NCI-H2227 (cell line): ENCODE results near the gene EHBP1.
"Not testable (repeated sequence)": the region's sequence is repeated elsewhere in the genome, so short reads cannot be mapped to it uniquely, and the experiment has no call there.

Source experiments
- DNase-seq: peaks from one replicate; lab custom pipeline; 2025; ENCODE audit not compliant: unreplicated experiment; lab: John Stamatoyannopoulos, UW

The EHBP1 gene

GRCh38 chr2:62732262-62732777 is 26.8 kb downstream of the EHBP1 start:
- no peak for DNase-seq

GRCh38 chr2:62733546-62733945 is 28.0 kb downstream of the EHBP1 start:
- DNase-seq: no peak

- DNase-seq: no peak
Measured at GRCh38 chr2:62736899-62737559, 31.5 kb downstream of the EHBP1 start.

- no peak for DNase-seq
Measured at GRCh38 chr2:62738981-62739936, 33.7 kb downstream of the EHBP1 start.

- DNase-seq: no peak
Measured at GRCh38 chr2:62740221-62740620, 34.7 kb downstream of the EHBP1 start.

GRCh38 chr2:62741127-62741526 is 35.6 kb downstream of the EHBP1 start:
- DNase-seq: no peak

- DNase-seq: no peak
Measured at GRCh38 chr2:62741954-62742722, 36.6 kb downstream of the EHBP1 start.

- no peak for DNase-seq
Measured at GRCh38 chr2:62743506-62743905, 38.0 kb downstream of the EHBP1 start.

- no peak for DNase-seq
Measured at GRCh38 chr2:62744603-62745002, 39.1 kb downstream of the EHBP1 start.

GRCh38 chr2:62745891-62746481 is 40.5 kb downstream of the EHBP1 start:
- no peak for DNase-seq

GRCh38 chr2:62747169-62747568 is 41.7 kb downstream of the EHBP1 start:
- no peak for DNase-seq

- no peak for DNase-seq
Measured at GRCh38 chr2:62747876-62748275, 42.4 kb downstream of the EHBP1 start.

GRCh38 chr2:62749111-62749510 is 43.6 kb downstream of the EHBP1 start:
- not testable (repeated sequence) for DNase-seq

- no peak for DNase-seq
Measured at GRCh38 chr2:62757029-62757428, 51.5 kb downstream of the EHBP1 start.

- DNase-seq: no peak
Measured at GRCh38 chr2:62760026-62760425, 54.5 kb downstream of the EHBP1 start.

- no peak for DNase-seq
Measured at GRCh38 chr2:62760555-62760954, 55.0 kb downstream of the EHBP1 start.

GRCh38 chr2:62765619-62766376 is 60.3 kb downstream of the EHBP1 start:
- no peak for DNase-seq

GRCh38 chr2:62768615-62769014 is 63.1 kb downstream of the EHBP1 start:
- DNase-seq: no peak

- no peak for DNase-seq
Measured at GRCh38 chr2:62770629-62771028, 65.1 kb downstream of the EHBP1 start.
